Loucy (cell line): ENCODE data around the gene PPP6C.

Source experiments
- CTCF ChIP-seq: fragments of 200-600 bp; sonication (generic); conservative IDR thresholded peaks from 2 replicates; pipeline ENCODE4 v1.5.1; 2014; ENCODE audit warnings: mild to moderate bottlenecking, antibody characterized with exemption, low read length
- EZH2phosphoT487 ChIP-seq: fragments of 200-600 bp; IDR thresholded peaks from 2 replicates; pipeline ENCODE4 v1.6.1; 2018; ENCODE audit warnings: antibody characterized with exemption, mild to moderate bottlenecking, moderate library complexity, borderline replicate concordance

GRCh38 chr9:125190361-125190801 lies 778 bp upstream of the PPP6C start:
- TF ChIP-seq CTCF (no peak), EZH2phosphoT487 (no peak)
